HepG2 (cell line): ENCODE measurements around the gene TBC1D16. TPM values are rescaled to one million over a fixed set of nuclear protein-coding genes. Genes with fewer than 3 reads are reported as not detected.

Experiments
- ATAC-seq: fragments of 200-7000 bp; cut with Tn5 transposase; 3 replicates; pipeline ENCODE4 v1.9.1; 2020; ENCODE audit warnings: mild to moderate bottlenecking, moderate library complexity
- BruUV-seq: library from RNA; stranded (reverse); fragments of 400-500 nt; replicated peaks from 2 replicates; lab custom pipeline; 2021; lab: Mats Ljungman, UMichigan
- CTCF ChIA-PET: fragments of 300-600 bp; formaldehyde crosslinking; extraction: SDS; loops from one replicate; lab custom pipeline; 2021; ENCODE audit warnings: low total read pairs, inconsistent platforms, low intra/inter-chr PET ratio; lab: Yijun Ruan, JAX
- POLR2A ChIA-PET: fragments of 350-600 bp; sonication (Branson Sonifier 250); formaldehyde crosslinking; loops from one replicate; lab custom pipeline; 2020; ENCODE audit warnings: antibody characterized with exemption, inconsistent platforms; lab: Yijun Ruan, JAX
- DNase-seq: peaks from one replicate; pipeline ENCODE4 v3.0.0-alpha.2; 2015; ENCODE audit warnings: low spot score
- FAIRE-seq: peaks from 3 replicates; lab custom pipeline; 2011; peaks lifted over from hg19 to GRCh38; lab: Jason Lieb, UNC
- H2AFZ ChIP-seq: one replicate; pipeline ENCODE4 v1.6.1; 2011; ENCODE audit warnings: low read length, inconsistent platforms
- H3K27ac ChIP-seq: fragments of 300-600 bp; 3 replicates; pipeline ENCODE4 v1.8.0; 2011; ENCODE audit warnings: mixed run types, mild to moderate bottlenecking, mixed read lengths, low read length, inconsistent platforms; ENCODE audit not compliant: insufficient read depth; ENCODE audit errors: extremely low read length
- H3K27me3 ChIP-seq, 2 experiments: fragments of 200-600 bp in 1 of 2; 2 replicates in 1 of 2; 3 replicates in 1 of 2; pipeline versions ENCODE4 v1.6.0 to v1.8.0; 2011; ENCODE audit warnings: low read length in 2 of 2, mild to moderate bottlenecking in 2 of 2, moderate library complexity in 2 of 2, inconsistent platforms in 1 of 2; ENCODE audit not compliant: insufficient read depth in 2 of 2, control insufficient read depth in 1 of 2
- H3K36me3 ChIP-seq, 2 experiments: fragments of 200-600 bp in 1 of 2; replicated peaks in 1 of 2; 2 replicates in 1 of 2; 3 replicates in 1 of 2; pipeline versions ENCODE4 v1.5.1 to v1.8.0; 2011; ENCODE audit warnings: low read length in 2 of 2, inconsistent platforms in 1 of 2; ENCODE audit not compliant: insufficient read depth in 2 of 2, control insufficient read depth in 1 of 2
- H3K4me1 ChIP-seq: 2 replicates; pipeline ENCODE4 v1.5.1; 2012; ENCODE audit warnings: low read length, inconsistent platforms; ENCODE audit not compliant: insufficient read depth
- H3K4me2 ChIP-seq: 2 replicates; pipeline ENCODE4 v1.6.0; 2011; ENCODE audit warnings: low read depth, low read length, inconsistent platforms
- H3K4me3 ChIP-seq, 3 experiments: fragments of 200-600 bp in 1 of 3; sonication (generic), shearing (Covaris generic) in 1 of 3; replicated peaks in 1 of 3; 2 replicates each; pipeline ENCODE4 v1.5.1; 2011 to 2016; ENCODE audit warnings: low read length in 3 of 3, inconsistent platforms in 2 of 3, low read depth in 2 of 3, mild to moderate bottlenecking in 2 of 3, control low read depth in 1 of 3, mixed read lengths in 1 of 3; ENCODE audit not compliant: insufficient read depth in 1 of 3
- H3K79me2 ChIP-seq: one replicate; pipeline ENCODE4 v1.6.1; 2011; ENCODE audit warnings: low read length, inconsistent platforms; ENCODE audit not compliant: insufficient read depth
- H3K9ac ChIP-seq: 2 replicates; pipeline ENCODE4 v1.6.0; 2011; ENCODE audit warnings: mild to moderate bottlenecking, low read depth, low read length, inconsistent platforms; ENCODE audit not compliant: insufficient read depth
- H3K9me3 ChIP-seq: 2 replicates; pipeline ENCODE4 v1.5.1; 2012; ENCODE audit warnings: mild to moderate bottlenecking, low read length
- H4K20me1 ChIP-seq: 2 replicates; pipeline ENCODE4 v1.6.0; 2011; ENCODE audit warnings: inconsistent platforms, mild to moderate bottlenecking, low read length, moderate library complexity; ENCODE audit not compliant: insufficient read depth
- HNRNPK ChIP-seq: fragments of 200-400 bp; formaldehyde crosslinking; IDR thresholded peaks from 2 replicates; pipeline ENCODE4 v1.6.1; 2018; ENCODE audit warnings: low read length, low read depth, moderate library complexity, mild to moderate bottlenecking; ENCODE audit not compliant: poor library complexity, severe bottlenecking
- KDM2A ChIP-seq: sonication (generic); formaldehyde crosslinking; IDR thresholded peaks from 2 replicates; pipeline ENCODE4 v1.4.0; 2020; ENCODE audit warnings: low read depth, missing genetic modification reagents, borderline replicate concordance
- NRL ChIP-seq: sonication (generic); formaldehyde crosslinking; IDR thresholded peaks from 2 replicates; pipeline ENCODE4 v1.5.0; 2020; ENCODE audit warnings: missing genetic modification reagents, mild to moderate bottlenecking, moderate library complexity, borderline replicate concordance
- ZNF24 ChIP-seq: fragments of 450-650 bp; IDR thresholded peaks from 2 replicates; pipeline ENCODE4 v1.6.1; 2017; ENCODE audit warnings: antibody characterized with exemption, mild to moderate bottlenecking
- ZNF546 ChIP-seq: sonication (generic); formaldehyde crosslinking; conservative IDR thresholded peaks from 2 replicates; pipeline ENCODE4 v1.8.1; 2023; ENCODE audit warnings: mild to moderate bottlenecking, missing genetic modification reagents
- ZNF619 ChIP-seq: sonication (generic); formaldehyde crosslinking; IDR thresholded peaks from 2 replicates; pipeline ENCODE4 v1.4.0; 2020; ENCODE audit warnings: mild to moderate bottlenecking, missing genetic modification reagents
- ZNF776 ChIP-seq: sonication (generic); formaldehyde crosslinking; IDR thresholded peaks from 2 replicates; pipeline ENCODE4 v1.4.0; 2020; ENCODE audit warnings: mild to moderate bottlenecking, missing genetic modification reagents
- ZNF841 ChIP-seq: sonication (generic); formaldehyde crosslinking; IDR thresholded peaks from 2 replicates; pipeline ENCODE4 v1.8.1; 2023; ENCODE audit warnings: missing genetic modification reagents, borderline replicate concordance
- WGBS: methylation state at CpG from one replicate; pipeline ENCODE4 v1.1.6; 2017; ENCODE audit warnings: low lambda C conversion rate; 5-methylcytosine and 5-hydroxymethylcytosine counted together
- in situ Hi-C: cut with HindIII; loops from 2 replicates; pipeline ENCODE4 v1.10.0; 2017; ENCODE audit warnings: low pct_unique_long_range_greater_than_20kb; ENCODE audit not compliant: extremely low pct_ligation_motif_present
- intact Hi-C: fragments of 100-400 bp; cut with micrococcal nuclease; formaldehyde crosslinking; loops from one replicate; pipeline ENCODE4 v1.10.0; 2022; ENCODE audit not compliant: unreplicated experiment
- polyA plus RNA-seq, 8 experiments: library from polyadenylated mRNA; depleted of rRNA in 3 of 8; stranded (reverse) in 7 of 8; unstranded in 1 of 8; fragments of >200 nt; fragmentation: Illumina TruSeq in 4 of 8; extraction: Trizol in 4 of 8; gene quantifications; 2 replicates each; pipeline versions ENCODE4 v1.2.1 to v1.2.3, GENCODE V29; 2011 to 2016; ENCODE audit warnings: low read depth in 4 of 8, missing spikeins in 1 of 8, mixed read lengths in 1 of 8; ENCODE audit not compliant: insufficient read depth in 1 of 8
- total RNA-seq, 5 experiments: library from RNA; depleted of rRNA; stranded (reverse); fragments of >200 nt; fragmentation: Illumina TruSeq; extraction: Trizol; gene quantifications; 2 replicates each; pipeline ENCODE4 v1.2.3, GENCODE V29; 2016; ENCODE audit warnings: low read depth in 1 of 5
- TF ChIP-seq, protein P1 (sequence below): sonication (generic); formaldehyde crosslinking; IDR thresholded peaks from 2 replicates; pipeline ENCODE4 v1.4.0; 2020; ENCODE audit warnings: mild to moderate bottlenecking, missing genetic modification reagents
- TF ChIP-seq, protein P2 (sequence below): sonication (generic); formaldehyde crosslinking; IDR thresholded peaks from 2 replicates; pipeline ENCODE4 v1.5.0; 2020; ENCODE audit warnings: mild to moderate bottlenecking, missing genetic modification reagents, borderline replicate concordance
- TF ChIP-seq, protein P3 (sequence below): fragments of 450-650 bp; IDR thresholded peaks from 2 replicates; pipeline ENCODE4 v1.6.1; 2016

Gene TBC1D16
- total and polyA plus RNA-seq, 2 of the 13 experiments (the other 11 are each of a cell fraction or from before 2014, with no cell fraction given), result 14.9 to 24.9 TPM

DNA sequence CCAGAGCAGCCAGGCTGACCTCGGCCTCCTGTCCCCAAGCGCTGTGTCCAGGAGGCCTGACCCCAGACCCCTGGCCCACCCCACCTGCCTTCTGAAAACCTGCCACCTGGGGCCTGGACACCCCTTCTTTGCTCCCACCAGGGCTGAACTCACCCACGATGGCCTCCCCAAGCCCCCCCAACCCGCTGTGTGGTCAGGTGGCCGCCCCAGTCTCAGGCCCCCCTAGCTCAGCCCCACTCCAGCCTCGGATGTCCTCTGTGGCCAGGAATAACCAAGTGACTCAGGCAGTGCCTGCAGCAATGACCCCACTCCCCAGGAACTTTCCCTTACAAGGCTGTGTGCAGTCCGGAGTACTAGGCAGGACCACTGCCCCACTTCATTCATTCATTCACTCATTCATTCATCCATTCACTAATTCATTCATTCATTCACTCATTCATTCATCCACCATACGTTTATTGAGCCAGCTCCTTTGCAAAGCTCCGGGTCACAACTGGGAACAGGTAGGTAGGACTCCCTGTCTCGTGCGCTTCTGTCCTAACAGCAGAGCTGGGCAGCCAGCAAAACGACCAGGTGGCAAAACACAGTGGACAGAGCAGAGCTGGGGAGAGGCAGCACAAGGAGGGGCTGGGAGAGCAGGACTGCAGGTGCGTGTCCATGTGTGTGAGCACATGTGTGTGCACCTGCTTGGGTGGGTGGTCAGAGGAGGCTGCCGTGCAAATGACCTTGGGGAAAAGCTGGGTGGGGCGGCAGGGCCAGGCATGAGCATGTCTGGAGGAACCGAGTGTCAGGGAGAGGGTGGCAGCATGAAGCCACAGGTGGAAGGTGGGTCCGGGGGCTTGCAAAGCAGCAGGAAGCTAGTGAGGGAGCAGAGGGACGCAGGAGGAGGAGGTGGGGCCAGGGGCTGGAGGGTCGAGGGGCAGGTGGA, 120.6 kb downstream of the TBC1D16 start:
- H3K27me3 ChIP-seq, result peaks cover 5 to 85% of the 10 kb centered on the region in 2 experiments; a peak in 4 of 5 replicates
- peaks cover 82% of the 10 kb centered on the region for H3K4me1 ChIP-seq
- POLR2A ChIA-PET, result interaction anchor here (0.6 to 2.1 kb wide), 6 partner anchors 11 to 118 kb away, joined by 3 to 16 read pairs (median 6); partner anchors contain the start of gene CBX8
- no peaks in the 10 kb centered on the region for H3K79me2 ChIP-seq
- 25% methylated on average over 19 of the region's 19 CpGs for WGBS
- H3K9me3 ChIP-seq, result no peaks in the 10 kb centered on the region
- CTCF ChIA-PET, result interaction anchor here (1.2 kb wide), 1 partner anchor 106 kb away, joined by 3 read pairs; no protein-coding TSS in a partner anchor
- 0 out of 2 replicates have a peak overlapping the region, but pooled peaks have one; percentile 37 for H3K4me2 ChIP-seq
- no peaks in the 10 kb centered on the region for H4K20me1 ChIP-seq
- no peak overlapping the region for H2AFZ ChIP-seq
- no peaks in the 10 kb centered on the region for H3K36me3 ChIP-seq
- in situ Hi-C loops (loop anchor here (5.0 kb wide), 1 partner anchor 108 kb away; no protein-coding TSS in a partner anchor), intact Hi-C loops (loop anchor here (5.0 to 10.0 kb wide), 2 partner anchors 80 to 173 kb away; partner anchors contain the start of gene CBX4)
- no peak for ATAC-seq
- FAIRE-seq, result no peak
- TF ChIP-seq HNRNPK (no peak), NRL (CRISPR knock-in tag) (0 out of 2 replicates have a peak, but pooled peaks have one; percentile 26), ZNF546 (no peak), ZNF619 (CRISPR knock-in tag) (0 out of 2 replicates have a peak, but pooled peaks have one; percentile 3), KDM2A (CRISPR knock-in tag) (peak; percentile 9; the same call in 1 of the 2 replicates), ZNF24 (peak; percentile 91), ZNF776 (CRISPR knock-in tag) (0 out of 2 replicates have a peak, but pooled peaks have one; percentile 25), ZNF841 (CRISPR knock-in tag) (no peak)
- TF ChIP-seq, protein P1, sequence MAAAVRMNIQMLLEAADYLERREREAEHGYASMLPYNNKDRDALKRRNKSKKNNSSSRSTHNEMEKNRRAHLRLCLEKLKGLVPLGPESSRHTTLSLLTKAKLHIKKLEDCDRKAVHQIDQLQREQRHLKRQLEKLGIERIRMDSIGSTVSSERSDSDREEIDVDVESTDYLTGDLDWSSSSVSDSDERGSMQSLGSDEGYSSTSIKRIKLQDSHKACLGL, result no peak
- TF ChIP-seq, protein P2, sequence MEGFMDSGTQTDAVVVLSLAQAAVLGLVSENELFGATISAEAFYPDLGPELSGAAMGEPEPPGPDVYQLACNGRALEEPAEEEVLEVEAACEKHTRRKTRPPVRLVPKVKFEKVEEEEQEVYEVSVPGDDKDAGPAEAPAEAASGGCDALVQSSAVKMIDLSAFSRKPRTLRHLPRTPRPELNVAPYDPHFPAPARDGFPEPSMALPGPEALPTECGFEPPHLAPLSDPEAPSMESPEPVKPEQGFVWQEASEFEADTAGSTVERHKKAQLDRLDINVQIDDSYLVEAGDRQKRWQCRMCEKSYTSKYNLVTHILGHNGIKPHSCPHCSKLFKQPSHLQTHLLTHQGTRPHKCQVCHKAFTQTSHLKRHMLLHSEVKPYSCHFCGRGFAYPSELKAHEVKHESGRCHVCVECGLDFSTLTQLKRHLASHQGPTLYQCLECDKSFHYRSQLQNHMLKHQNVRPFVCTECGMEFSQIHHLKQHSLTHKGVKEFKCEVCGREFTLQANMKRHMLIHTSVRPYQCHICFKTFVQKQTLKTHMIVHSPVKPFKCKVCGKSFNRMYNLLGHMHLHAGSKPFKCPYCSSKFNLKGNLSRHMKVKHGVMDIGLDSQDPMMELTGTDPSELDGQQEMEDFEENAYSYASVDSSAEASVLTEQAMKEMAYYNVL (CRISPR knock-in tag), result 0 out of 2 replicates have a peak, but pooled peaks have one; percentile 25
- TF ChIP-seq, protein P3, sequence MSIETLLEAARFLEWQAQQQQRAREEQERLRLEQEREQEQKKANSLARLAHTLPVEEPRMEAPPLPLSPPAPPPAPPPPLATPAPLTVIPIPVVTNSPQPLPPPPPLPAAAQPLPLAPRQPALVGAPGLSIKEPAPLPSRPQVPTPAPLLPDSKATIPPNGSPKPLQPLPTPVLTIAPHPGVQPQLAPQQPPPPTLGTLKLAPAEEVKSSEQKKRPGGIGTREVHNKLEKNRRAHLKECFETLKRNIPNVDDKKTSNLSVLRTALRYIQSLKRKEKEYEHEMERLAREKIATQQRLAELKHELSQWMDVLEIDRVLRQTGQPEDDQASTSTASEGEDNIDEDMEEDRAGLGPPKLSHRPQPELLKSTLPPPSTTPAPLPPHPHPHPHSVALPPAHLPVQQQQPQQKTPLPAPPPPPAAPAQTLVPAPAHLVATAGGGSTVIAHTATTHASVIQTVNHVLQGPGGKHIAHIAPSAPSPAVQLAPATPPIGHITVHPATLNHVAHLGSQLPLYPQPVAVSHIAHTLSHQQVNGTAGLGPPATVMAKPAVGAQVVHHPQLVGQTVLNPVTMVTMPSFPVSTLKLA, result peak; percentile 69
- no TSS peak for BruUV-seq
- H3K4me3 ChIP-seq, result no peak overlapping the region
- H3K9ac ChIP-seq, result no peak overlapping the region
- H3K27ac ChIP-seq, result no peak overlapping the region
- no peak for DNase-seq
